Measurements from ENCODE around the gene NHSL2. TPM values are rescaled to one million over a fixed set of nuclear protein-coding genes. Genes with fewer than 3 reads are reported as not detected.

Gene NHSL2
- total RNA-seq, 1 donor from 2014 or later, result 4.7 TPM

DNA sequence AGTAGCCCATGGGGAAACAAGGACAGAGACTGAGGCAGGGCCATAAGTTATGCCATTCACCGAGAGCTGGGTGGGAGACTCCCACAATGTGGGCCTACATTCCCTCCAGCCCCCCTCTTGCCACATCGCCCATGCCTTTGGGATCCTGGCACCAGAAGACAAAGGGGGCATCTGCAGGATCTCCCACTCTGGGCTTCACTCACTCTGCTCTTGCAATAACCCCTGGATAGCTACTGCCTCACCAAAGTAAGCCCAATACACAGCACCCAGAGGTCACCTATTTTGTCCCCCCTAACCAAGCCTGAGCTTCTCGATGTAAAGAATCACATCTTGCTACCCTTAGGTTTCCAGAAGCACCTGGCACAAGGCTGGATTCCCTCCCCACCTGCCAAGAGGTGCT lies 221.8 kb downstream of the NHSL2 start:
- Histone ChIP-seq H3K36me3 (ENCODE audit: control insufficient read depth in 3 of 3, insufficient read depth in 3 of 3, low read length in 3 of 3) (no peaks in the 10 kb centered on the region), H3K4me1 (ENCODE audit: control insufficient read depth in 3 of 3, insufficient read depth in 3 of 3, low read length in 3 of 3) (peaks cover 0 to 5% (median 3%) of the 10 kb centered on the region in 3 donors), H3K9me3 (ENCODE audit: control insufficient read depth in 3 of 3, low read length in 3 of 3) (no peaks in the 10 kb centered on the region), H3K9ac (ENCODE audit: low read depth in 1 of 3, low read length in 3 of 3) (no peak overlapping the region), H3K4me3 (ENCODE audit: low read length in 3 of 3) (no peak overlapping the region), H3K27me3 (ENCODE audit: control insufficient read depth in 3 of 3, insufficient read depth in 3 of 3, low read length in 3 of 3) (peaks cover 0 to 17% (median 4%) of the 10 kb centered on the region in 3 donors), H3K27ac (ENCODE audit: low read depth, low read length) (no peak overlapping the region)

DNA sequence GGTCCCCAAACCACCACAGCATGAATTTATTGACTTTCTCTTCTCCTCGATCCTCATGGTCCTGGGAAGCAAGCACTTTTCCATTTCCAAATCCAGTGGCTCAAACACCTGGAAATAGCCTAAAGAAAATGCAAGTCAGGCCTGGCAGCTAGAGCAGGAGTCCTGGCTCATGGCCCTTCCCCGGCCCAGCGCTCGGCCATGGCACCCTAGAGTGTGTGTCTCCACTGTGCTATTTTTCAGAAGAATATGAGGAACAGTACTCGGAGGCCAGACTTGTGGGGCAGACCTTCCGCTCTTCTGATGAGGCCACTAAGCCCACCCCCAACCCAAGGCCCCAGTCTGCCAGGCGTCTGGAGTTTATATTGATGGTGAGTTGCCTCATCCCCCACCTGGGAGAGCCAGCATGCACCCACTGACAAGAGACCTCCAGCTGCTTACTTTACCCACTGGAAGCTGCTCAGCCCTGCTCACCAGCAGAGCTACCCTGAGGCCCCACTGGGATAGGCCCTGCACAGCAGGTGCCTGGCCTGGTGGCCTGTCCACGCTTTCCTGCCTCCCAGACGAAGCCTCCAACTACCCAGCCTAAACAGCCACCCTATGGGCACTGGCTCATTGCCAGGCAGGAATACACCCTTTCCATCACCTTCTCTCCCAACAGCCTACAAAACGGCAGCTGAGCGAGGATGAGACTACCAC lies 223.4 kb downstream of the NHSL2 start:
- Histone ChIP-seq H3K9me3 (ENCODE audit: control insufficient read depth in 3 of 3, low read length in 3 of 3) (no peaks in the 10 kb centered on the region), H3K27ac (ENCODE audit: low read depth, low read length) (no peak overlapping the region), H3K4me1 (ENCODE audit: control insufficient read depth in 3 of 3, insufficient read depth in 3 of 3, low read length in 3 of 3) (peaks cover 0 to 5% (median 3%) of the 10 kb centered on the region in 3 donors), H3K27me3 (ENCODE audit: control insufficient read depth in 3 of 3, insufficient read depth in 3 of 3, low read length in 3 of 3) (peaks cover 0 to 17% (median 4%) of the 10 kb centered on the region in 3 donors), H3K4me3 (ENCODE audit: low read length in 3 of 3) (no peak overlapping the region), H3K36me3 (ENCODE audit: control insufficient read depth in 3 of 3, insufficient read depth in 3 of 3, low read length in 3 of 3) (peaks cover 0 to 6% (median 0%) of the 10 kb centered on the region in 3 donors), H3K9ac (ENCODE audit: low read depth in 1 of 3, low read length in 3 of 3) (no peak overlapping the region)

DNA sequence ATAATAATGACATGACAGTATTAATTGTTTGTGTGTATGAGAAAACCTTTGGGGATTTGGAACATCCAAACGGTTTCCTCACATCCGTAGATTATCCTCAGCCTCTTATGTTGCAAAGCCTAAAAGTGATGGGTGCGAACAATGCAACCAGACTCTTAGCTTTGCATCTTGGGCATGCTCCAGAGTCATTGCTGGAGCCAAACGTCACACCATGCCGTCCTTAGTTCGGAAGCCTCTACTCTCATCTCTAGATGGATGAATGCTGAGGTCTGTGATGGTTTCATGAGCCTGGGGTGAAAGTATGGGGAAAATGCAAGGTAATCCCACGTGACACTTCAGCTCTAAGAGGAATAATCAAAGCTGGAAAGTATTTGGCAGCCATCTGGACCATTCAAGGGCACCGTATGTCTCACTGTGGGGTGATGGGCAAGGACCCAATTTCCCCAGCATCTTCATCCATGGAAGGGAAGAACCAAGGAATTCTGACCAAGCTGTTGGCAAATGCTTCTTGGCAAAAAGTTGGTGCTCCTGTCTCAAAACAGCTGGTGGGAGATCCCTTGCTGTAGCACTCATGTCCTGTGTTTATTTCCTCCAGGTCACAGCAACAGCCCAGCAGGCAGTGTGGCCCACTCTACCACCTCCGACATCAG lies 227.3 kb downstream of the NHSL2 start:
- Histone ChIP-seq H3K36me3 (ENCODE audit: control insufficient read depth in 3 of 3, insufficient read depth in 3 of 3, low read length in 3 of 3) (peaks cover 0 to 10% (median 0%) of the 10 kb centered on the region in 3 donors), H3K27ac (ENCODE audit: low read depth, low read length) (no peak overlapping the region), H3K27me3 (ENCODE audit: control insufficient read depth in 3 of 3, insufficient read depth in 3 of 3, low read length in 3 of 3) (peaks cover 0 to 14% (median 2%) of the 10 kb centered on the region in 3 donors)

DNA sequence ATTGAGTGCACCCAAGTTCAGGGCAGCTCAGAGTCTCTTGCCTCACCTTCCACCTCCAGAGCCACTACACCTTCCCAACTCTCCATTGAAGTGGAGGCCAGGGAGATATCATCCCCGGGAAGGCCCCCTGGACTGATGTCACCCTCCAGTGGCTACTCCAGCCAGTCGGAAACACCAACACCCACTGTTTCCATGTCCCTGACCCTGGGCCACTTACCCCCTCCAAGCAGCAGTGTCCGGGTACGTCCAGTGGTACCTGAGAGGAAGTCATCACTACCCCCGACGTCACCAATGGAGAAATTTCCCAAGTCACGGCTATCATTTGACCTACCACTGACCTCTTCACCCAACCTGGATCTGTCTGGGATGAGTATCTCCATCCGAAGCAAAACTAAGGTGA lies 228.9 kb downstream of the NHSL2 start:
- Histone ChIP-seq H3K9me3 (ENCODE audit: control insufficient read depth in 3 of 3, low read length in 3 of 3) (no peaks in the 10 kb centered on the region), H3K27ac (ENCODE audit: low read depth, low read length) (no peak overlapping the region), H3K36me3 (ENCODE audit: control insufficient read depth in 3 of 3, insufficient read depth in 3 of 3, low read length in 3 of 3) (peaks cover 0 to 14% (median 0%) of the 10 kb centered on the region in 3 donors), H3K4me1 (ENCODE audit: control insufficient read depth in 3 of 3, insufficient read depth in 3 of 3, low read length in 3 of 3) (no peaks in the 10 kb centered on the region), H3K27me3 (ENCODE audit: control insufficient read depth in 3 of 3, insufficient read depth in 3 of 3, low read length in 3 of 3) (peaks cover 0 to 8% (median 0%) of the 10 kb centered on the region in 3 donors), H3K4me3 (ENCODE audit: low read length in 3 of 3) (no peak overlapping the region), H3K9ac (ENCODE audit: low read depth in 1 of 3, low read length in 3 of 3) (no peak overlapping the region)

More for the DNA sequence above, 227.3 kb downstream of the NHSL2 start:
- Histone ChIP-seq H3K4me1 (ENCODE audit: control insufficient read depth in 3 of 3, insufficient read depth in 3 of 3, low read length in 3 of 3) (no peaks in the 10 kb centered on the region), H3K9ac (ENCODE audit: low read depth in 1 of 3, low read length in 3 of 3) (no peak overlapping the region), H3K9me3 (ENCODE audit: control insufficient read depth in 3 of 3, low read length in 3 of 3) (no peaks in the 10 kb centered on the region), H3K4me3 (ENCODE audit: low read length in 3 of 3) (no peak overlapping the region)

DNA sequence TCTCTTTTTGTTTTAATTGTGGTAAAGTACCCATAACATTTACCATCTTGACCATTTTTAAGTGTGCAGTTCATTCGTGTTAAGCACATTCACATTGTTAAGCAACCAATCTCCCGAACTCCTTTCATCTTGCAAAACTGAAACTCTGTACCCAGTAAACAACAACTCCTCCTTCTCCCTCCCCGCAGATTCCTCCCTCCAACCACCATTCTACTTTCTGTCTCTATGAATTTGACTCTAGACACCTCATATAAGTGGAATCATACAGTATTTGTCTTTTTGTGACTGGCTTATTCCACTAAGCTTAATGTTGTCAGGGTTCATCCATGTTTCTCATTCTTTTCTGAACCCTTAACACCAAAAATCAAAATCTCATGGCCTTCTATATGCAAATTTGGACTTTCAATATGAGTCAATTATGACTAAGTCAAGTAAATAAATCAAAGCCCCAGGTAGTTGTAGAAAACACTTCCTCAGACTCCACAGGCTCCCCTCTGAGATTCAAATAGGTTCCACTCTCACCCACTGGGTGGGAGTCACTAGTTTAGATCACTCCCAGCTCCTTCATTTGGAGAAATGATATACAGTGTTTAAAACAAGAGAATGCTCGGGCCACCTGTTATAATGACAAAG lies 230.8 kb downstream of the NHSL2 start:
- Histone ChIP-seq H3K9me3 (ENCODE audit: control insufficient read depth in 3 of 3, low read length in 3 of 3) (no peaks in the 10 kb centered on the region), H3K9ac (ENCODE audit: low read depth in 1 of 3, low read length in 3 of 3) (no peak overlapping the region), H3K36me3 (ENCODE audit: control insufficient read depth in 3 of 3, insufficient read depth in 3 of 3, low read length in 3 of 3) (peaks cover 0 to 14% (median 0%) of the 10 kb centered on the region in 3 donors), H3K27ac (ENCODE audit: low read depth, low read length) (no peak overlapping the region), H3K27me3 (ENCODE audit: control insufficient read depth in 3 of 3, insufficient read depth in 3 of 3, low read length in 3 of 3) (peaks cover 0 to 8% (median 0%) of the 10 kb centered on the region in 3 donors), H3K4me3 (ENCODE audit: low read length in 3 of 3) (no peak overlapping the region), H3K4me1 (ENCODE audit: control insufficient read depth in 3 of 3, insufficient read depth in 3 of 3, low read length in 3 of 3) (no peaks in the 10 kb centered on the region)

DNA sequence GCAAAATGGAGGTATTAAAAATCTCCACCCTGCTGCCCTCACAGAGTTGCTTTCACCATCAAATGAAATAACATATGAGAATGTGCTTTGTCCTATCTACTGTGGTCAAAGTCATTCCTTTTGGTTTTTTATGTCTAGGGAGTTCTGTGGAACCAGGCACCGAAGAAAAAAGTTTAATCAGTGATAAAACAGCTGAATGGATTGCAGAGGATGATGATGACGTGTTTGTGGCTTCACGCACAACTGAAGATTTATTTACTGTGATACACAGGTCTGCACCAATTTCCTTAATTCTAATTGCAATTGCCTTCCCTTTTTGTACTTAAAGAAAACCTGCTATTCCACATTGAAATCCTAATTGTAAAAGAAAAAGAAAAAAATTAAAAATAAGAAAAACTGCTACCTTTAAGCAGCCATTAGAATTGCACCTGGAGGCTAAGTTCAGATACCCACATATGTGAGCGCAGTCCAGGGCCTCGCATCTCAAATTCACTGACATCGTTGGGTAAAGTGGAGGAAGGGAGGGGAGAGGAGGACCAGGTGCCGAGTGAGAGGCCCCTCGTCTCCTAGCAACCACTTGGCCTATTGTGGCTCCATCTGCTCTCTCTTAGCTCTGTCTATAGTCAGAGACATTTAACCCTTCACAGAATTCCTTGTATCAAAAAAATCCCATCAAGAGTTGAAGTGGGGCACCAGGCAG lies 231.6 kb downstream of the NHSL2 start:
- Histone ChIP-seq H3K36me3 (ENCODE audit: control insufficient read depth in 3 of 3, insufficient read depth in 3 of 3, low read length in 3 of 3) (peaks cover 0 to 14% (median 0%) of the 10 kb centered on the region in 3 donors), H3K27ac (ENCODE audit: low read depth, low read length) (no peak overlapping the region), H3K4me3 (ENCODE audit: low read length in 3 of 3) (no peak overlapping the region), H3K4me1 (ENCODE audit: control insufficient read depth in 3 of 3, insufficient read depth in 3 of 3, low read length in 3 of 3) (no peaks in the 10 kb centered on the region), H3K9me3 (ENCODE audit: control insufficient read depth in 3 of 3, low read length in 3 of 3) (no peaks in the 10 kb centered on the region), H3K9ac (ENCODE audit: low read depth in 1 of 3, low read length in 3 of 3) (no peak overlapping the region), H3K27me3 (ENCODE audit: control insufficient read depth in 3 of 3, insufficient read depth in 3 of 3, low read length in 3 of 3) (peaks cover 0 to 8% (median 0%) of the 10 kb centered on the region in 3 donors)

DNA sequence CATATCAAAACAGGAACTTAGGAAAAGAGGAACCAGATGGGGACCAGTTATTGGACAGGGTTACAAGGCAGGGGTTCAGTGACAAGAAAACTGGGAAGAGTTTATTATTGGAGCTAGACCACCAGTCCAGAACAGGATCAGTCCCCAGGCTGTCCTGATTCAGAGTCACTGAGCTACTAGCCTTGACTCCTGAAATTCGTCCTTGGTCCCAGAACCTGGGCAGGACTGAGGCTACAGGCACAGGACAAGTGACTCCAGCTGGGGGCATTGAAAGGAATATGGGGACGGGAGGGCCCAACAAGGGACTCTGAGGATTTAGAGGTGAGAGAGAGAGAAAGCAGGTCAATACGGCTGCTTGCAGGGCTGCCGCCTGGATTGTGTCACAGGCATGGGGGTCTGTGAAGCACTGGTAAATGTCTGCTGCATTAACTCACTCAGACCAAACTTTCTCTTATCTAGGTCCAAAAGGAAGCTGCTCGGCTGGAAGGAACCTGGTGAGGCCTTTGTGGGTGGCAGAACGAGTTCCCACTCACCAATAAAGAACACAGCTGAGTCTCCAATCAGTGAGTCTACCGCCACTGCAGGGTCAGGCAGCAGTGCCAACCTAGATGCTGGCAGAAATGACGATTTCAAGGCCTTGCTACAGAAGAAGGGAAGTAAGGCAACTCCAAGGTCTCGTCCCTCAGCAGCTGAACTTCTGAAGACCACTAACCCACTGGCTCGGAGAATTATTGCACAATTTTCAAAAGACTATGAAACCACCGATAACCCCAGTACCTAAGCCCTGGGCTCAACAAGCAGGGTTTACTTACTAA lies 232.4 kb downstream of the NHSL2 start:
- Histone ChIP-seq H3K9me3 (ENCODE audit: control insufficient read depth in 3 of 3, low read length in 3 of 3) (no peaks in the 10 kb centered on the region), H3K27ac (ENCODE audit: low read depth, low read length) (no peak overlapping the region), H3K4me3 (ENCODE audit: low read length in 3 of 3) (no peak overlapping the region), H3K36me3 (ENCODE audit: control insufficient read depth in 3 of 3, insufficient read depth in 3 of 3, low read length in 3 of 3) (peaks cover 0 to 14% (median 0%) of the 10 kb centered on the region in 3 donors), H3K4me1 (ENCODE audit: control insufficient read depth in 3 of 3, insufficient read depth in 3 of 3, low read length in 3 of 3) (no peaks in the 10 kb centered on the region), H3K27me3 (ENCODE audit: control insufficient read depth in 3 of 3, insufficient read depth in 3 of 3, low read length in 3 of 3) (peaks cover 0 to 8% (median 0%) of the 10 kb centered on the region in 3 donors), H3K9ac (ENCODE audit: low read depth in 1 of 3, low read length in 3 of 3) (no peak overlapping the region)

DNA sequence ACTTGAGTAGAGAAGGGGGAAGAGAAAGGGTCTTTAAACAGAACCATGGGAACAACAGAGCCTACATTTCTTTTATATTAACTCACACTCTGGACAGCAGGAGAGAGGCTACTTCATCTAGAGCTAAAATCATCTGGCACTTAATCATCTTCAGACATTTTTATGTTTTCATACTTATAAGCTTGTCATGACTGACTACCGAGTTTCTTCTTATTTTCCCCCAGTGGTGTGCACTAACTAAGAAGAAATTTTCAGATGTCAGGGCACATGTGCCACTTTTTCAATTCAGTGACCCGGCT lies 232.9 kb downstream of the NHSL2 start:
- Histone ChIP-seq H3K27ac (ENCODE audit: low read depth, low read length) (no peak overlapping the region), H3K36me3 (ENCODE audit: control insufficient read depth in 3 of 3, insufficient read depth in 3 of 3, low read length in 3 of 3) (peaks cover 0 to 12% (median 0%) of the 10 kb centered on the region in 3 donors), H3K27me3 (ENCODE audit: control insufficient read depth in 3 of 3, insufficient read depth in 3 of 3, low read length in 3 of 3) (peaks cover 0 to 8% (median 0%) of the 10 kb centered on the region in 3 donors), H3K4me1 (ENCODE audit: control insufficient read depth in 3 of 3, insufficient read depth in 3 of 3, low read length in 3 of 3) (no peaks in the 10 kb centered on the region), H3K9ac (ENCODE audit: low read depth in 1 of 3, low read length in 3 of 3) (no peak overlapping the region), H3K9me3 (ENCODE audit: control insufficient read depth in 3 of 3, low read length in 3 of 3) (no peaks in the 10 kb centered on the region), H3K4me3 (ENCODE audit: low read length in 3 of 3) (no peak overlapping the region)

DNA sequence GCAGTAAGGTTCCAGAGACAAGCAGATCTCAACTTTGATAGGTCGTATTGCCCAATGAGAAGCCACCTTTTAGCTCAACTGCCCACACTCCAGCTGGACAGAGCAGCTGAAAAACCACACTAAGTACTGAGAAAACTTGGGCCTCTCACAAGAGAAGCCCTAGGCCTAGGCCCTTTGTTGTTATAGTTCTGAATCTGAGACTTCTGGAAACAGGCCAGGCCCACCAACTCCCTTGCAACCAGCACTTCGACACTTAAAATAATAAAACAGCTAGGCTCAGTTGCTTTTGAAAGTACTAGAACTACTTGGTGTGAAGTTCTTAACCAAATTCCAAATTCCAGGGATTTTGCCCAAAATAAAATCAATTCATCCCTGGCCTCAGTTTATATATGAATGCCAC lies 234.5 kb downstream of the NHSL2 start:
- Histone ChIP-seq H3K27me3 (ENCODE audit: control insufficient read depth in 3 of 3, insufficient read depth in 3 of 3, low read length in 3 of 3) (peaks cover 0 to 2% (median 0%) of the 10 kb centered on the region in 3 donors), H3K4me1 (ENCODE audit: control insufficient read depth in 3 of 3, insufficient read depth in 3 of 3, low read length in 3 of 3) (no peaks in the 10 kb centered on the region), H3K9ac (ENCODE audit: low read depth in 1 of 3, low read length in 3 of 3) (no peak overlapping the region), H3K36me3 (ENCODE audit: control insufficient read depth in 3 of 3, insufficient read depth in 3 of 3, low read length in 3 of 3) (peaks cover 0 to 4% (median 0%) of the 10 kb centered on the region in 3 donors), H3K27ac (ENCODE audit: low read depth, low read length) (no peak overlapping the region), H3K4me3 (ENCODE audit: low read length in 3 of 3) (no peak overlapping the region), H3K9me3 (ENCODE audit: control insufficient read depth in 3 of 3, low read length in 3 of 3) (no peaks in the 10 kb centered on the region)
